Hematopoietic multipotent progenitor cell treated with erythropoietin and hydrocortisone succinate and interleukin-3 and kit ligand, for 6 days (in vitro differentiated cells): ENCODE results near the gene TNFAIP6.

Experiments
- DNase-seq: peaks from one replicate; pipeline ENCODE4 v3.0.0-alpha.2; 2015

The TNFAIP6 gene

GRCh38 chr2:151422917-151423439 is 65.6 kb downstream of the TNFAIP6 start:
- no peak for DNase-seq

- no peak for DNase-seq
Observed at GRCh38 chr2:151423760-151424159, 66.4 kb downstream of the TNFAIP6 start.
